ENCODE results near the gene AGPAT4.

Gene AGPAT4

GRCh38 chr6:161214722-161215121 lies 59.1 kb downstream of the AGPAT4 start:
- H3K4me3 ChIP-seq (ENCODE audit: low read length), result no peak overlapping the region

GRCh38 chr6:161212902-161213301 lies 61.0 kb downstream of the AGPAT4 start:
- H3K4me1 ChIP-seq (ENCODE audit: insufficient read depth, low read length), result no peaks in the 10 kb centered on the region
- no peak overlapping the region for H3K4me3 ChIP-seq (ENCODE audit: low read length)
- H3K9ac ChIP-seq (ENCODE audit: low read depth, low read length), result no peak overlapping the region
- no peak overlapping the region for H3K27ac ChIP-seq (ENCODE audit: low read length)
- peaks cover 46% of the 10 kb centered on the region for H3K9me3 ChIP-seq (ENCODE audit: insufficient read depth, low read depth, low read length)
- no peaks in the 10 kb centered on the region for H3K27me3 ChIP-seq (ENCODE audit: insufficient read depth, low read length)
- H3K36me3 ChIP-seq (ENCODE audit: insufficient read depth, low read depth, low read length), result peaks cover 46% of the 10 kb centered on the region

More at GRCh38 chr6:161214722-161215121, 59.1 kb downstream of the AGPAT4 start:
- no peaks in the 10 kb centered on the region for H3K4me1 ChIP-seq (ENCODE audit: insufficient read depth, low read length)
- H3K27me3 ChIP-seq (ENCODE audit: insufficient read depth, low read length), result no peaks in the 10 kb centered on the region
- H3K36me3 ChIP-seq (ENCODE audit: insufficient read depth, low read depth, low read length), result peaks cover 46% of the 10 kb centered on the region
- no peak overlapping the region for H3K9ac ChIP-seq (ENCODE audit: low read depth, low read length)
- peaks cover 46% of the 10 kb centered on the region for H3K9me3 ChIP-seq (ENCODE audit: insufficient read depth, low read depth, low read length)
- no peak overlapping the region for H3K27ac ChIP-seq (ENCODE audit: low read length)

GRCh38 chr6:161211380-161212035 lies 62.4 kb downstream of the AGPAT4 start:
- H3K9me3 ChIP-seq (ENCODE audit: insufficient read depth, low read depth, low read length), result peaks cover 46% of the 10 kb centered on the region
- peaks cover 32% of the 10 kb centered on the region; the same call in 1 of the 2 replicates for H3K36me3 ChIP-seq (ENCODE audit: insufficient read depth, low read depth, low read length)
- H3K27me3 ChIP-seq (ENCODE audit: insufficient read depth, low read length), result no peaks in the 10 kb centered on the region
- no peak overlapping the region for H3K9ac ChIP-seq (ENCODE audit: low read depth, low read length)
- no peaks in the 10 kb centered on the region for H3K4me1 ChIP-seq (ENCODE audit: insufficient read depth, low read length)
- no peak overlapping the region for H3K4me3 ChIP-seq (ENCODE audit: low read length)
- H3K27ac ChIP-seq (ENCODE audit: low read length), result no peak overlapping the region

- Histone ChIP-seq H3K9ac (ENCODE audit: low read depth, low read length) (no peak overlapping the region), H3K27me3 (ENCODE audit: insufficient read depth, low read length) (no peaks in the 10 kb centered on the region), H3K27ac (ENCODE audit: low read length) (no peak overlapping the region), H3K9me3 (ENCODE audit: insufficient read depth, low read depth, low read length) (peaks cover 42% of the 10 kb centered on the region), H3K4me3 (ENCODE audit: low read length) (no peak overlapping the region), H3K4me1 (ENCODE audit: insufficient read depth, low read length) (no peaks in the 10 kb centered on the region), H3K36me3 (ENCODE audit: insufficient read depth, low read depth, low read length) (peaks cover 25% of the 10 kb centered on the region; the same call in 1 of the 2 replicates)
Measured at GRCh38 chr6:161210857-161211256, 63.0 kb downstream of the AGPAT4 start.

- peaks cover 13% of the 10 kb centered on the region for H3K9me3 ChIP-seq (ENCODE audit: insufficient read depth, low read depth, low read length)
- no peak overlapping the region for H3K4me3 ChIP-seq (ENCODE audit: low read length)
- H3K4me1 ChIP-seq (ENCODE audit: insufficient read depth, low read length), result peaks cover 2% of the 10 kb centered on the region; the same call in 1 of the 2 replicates
- no peaks in the 10 kb centered on the region for H3K27me3 ChIP-seq (ENCODE audit: insufficient read depth, low read length)
- H3K9ac ChIP-seq (ENCODE audit: low read depth, low read length), result no peak overlapping the region
- no peak overlapping the region for H3K27ac ChIP-seq (ENCODE audit: low read length)
- peaks cover 7% of the 10 kb centered on the region; the same call in 1 of the 2 replicates for H3K36me3 ChIP-seq (ENCODE audit: insufficient read depth, low read depth, low read length)
Measured at GRCh38 chr6:161207200-161207599, 66.7 kb downstream of the AGPAT4 start.

GRCh38 chr6:161204866-161205557 lies 68.8 kb downstream of the AGPAT4 start:
- no peaks in the 10 kb centered on the region; the same call in 1 of the 2 replicates for H3K36me3 ChIP-seq (ENCODE audit: insufficient read depth, low read depth, low read length)
- no peaks in the 10 kb centered on the region for H3K27me3 ChIP-seq (ENCODE audit: insufficient read depth, low read length)
- H3K4me3 ChIP-seq (ENCODE audit: low read length), result no peak overlapping the region
- H3K4me1 ChIP-seq (ENCODE audit: insufficient read depth, low read length), result peaks cover 9% of the 10 kb centered on the region; the same call in 1 of the 2 replicates
- no peak overlapping the region for H3K27ac ChIP-seq (ENCODE audit: low read length)
- H3K9me3 ChIP-seq (ENCODE audit: insufficient read depth, low read depth, low read length), result no peaks in the 10 kb centered on the region
- no peak overlapping the region for H3K9ac ChIP-seq (ENCODE audit: low read depth, low read length)

- Histone ChIP-seq H3K4me1 (ENCODE audit: insufficient read depth, low read length) (peaks cover 9% of the 10 kb centered on the region; the same call in 1 of the 2 replicates), H3K9ac (ENCODE audit: low read depth, low read length) (no peak overlapping the region), H3K9me3 (ENCODE audit: insufficient read depth, low read depth, low read length) (no peaks in the 10 kb centered on the region), H3K36me3 (ENCODE audit: insufficient read depth, low read depth, low read length) (no peaks in the 10 kb centered on the region), H3K4me3 (ENCODE audit: low read length) (no peak overlapping the region), H3K27me3 (ENCODE audit: insufficient read depth, low read length) (no peaks in the 10 kb centered on the region), H3K27ac (ENCODE audit: low read length) (no peak overlapping the region)
Measured at GRCh38 chr6:161200610-161201370, 73.1 kb downstream of the AGPAT4 start.

DNA sequence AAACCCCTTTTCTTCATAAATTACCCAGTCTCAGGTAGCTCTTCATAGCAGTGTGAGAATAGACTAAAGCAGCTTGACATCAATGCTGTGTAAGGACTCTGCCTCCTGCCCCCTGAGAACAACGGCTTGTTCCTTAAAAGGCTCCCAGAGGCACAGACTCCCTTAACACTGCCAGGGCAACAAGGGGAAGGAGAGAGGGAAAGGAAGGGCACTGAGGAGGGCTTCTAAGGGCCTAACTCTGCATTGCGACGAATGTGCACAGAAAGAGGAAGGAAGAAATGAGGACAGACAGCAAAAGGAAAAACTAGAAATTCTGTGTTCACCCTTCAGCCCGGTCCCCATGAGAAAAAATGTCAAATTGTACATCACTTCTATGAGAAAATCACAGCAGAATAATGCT lies 74.0 kb downstream of the AGPAT4 start:
- H3K27me3 ChIP-seq (ENCODE audit: insufficient read depth, low read length), result no peaks in the 10 kb centered on the region
- H3K27ac ChIP-seq (ENCODE audit: low read length), result no peak overlapping the region
- no peak overlapping the region for H3K4me3 ChIP-seq (ENCODE audit: low read length)
- H3K4me1 ChIP-seq (ENCODE audit: insufficient read depth, low read length), result peaks cover 9% of the 10 kb centered on the region; the same call in 1 of the 2 replicates
- no peaks in the 10 kb centered on the region for H3K9me3 ChIP-seq (ENCODE audit: insufficient read depth, low read depth, low read length)
- H3K9ac ChIP-seq (ENCODE audit: low read depth, low read length), result no peak overlapping the region
- no peaks in the 10 kb centered on the region for H3K36me3 ChIP-seq (ENCODE audit: insufficient read depth, low read depth, low read length)

DNA sequence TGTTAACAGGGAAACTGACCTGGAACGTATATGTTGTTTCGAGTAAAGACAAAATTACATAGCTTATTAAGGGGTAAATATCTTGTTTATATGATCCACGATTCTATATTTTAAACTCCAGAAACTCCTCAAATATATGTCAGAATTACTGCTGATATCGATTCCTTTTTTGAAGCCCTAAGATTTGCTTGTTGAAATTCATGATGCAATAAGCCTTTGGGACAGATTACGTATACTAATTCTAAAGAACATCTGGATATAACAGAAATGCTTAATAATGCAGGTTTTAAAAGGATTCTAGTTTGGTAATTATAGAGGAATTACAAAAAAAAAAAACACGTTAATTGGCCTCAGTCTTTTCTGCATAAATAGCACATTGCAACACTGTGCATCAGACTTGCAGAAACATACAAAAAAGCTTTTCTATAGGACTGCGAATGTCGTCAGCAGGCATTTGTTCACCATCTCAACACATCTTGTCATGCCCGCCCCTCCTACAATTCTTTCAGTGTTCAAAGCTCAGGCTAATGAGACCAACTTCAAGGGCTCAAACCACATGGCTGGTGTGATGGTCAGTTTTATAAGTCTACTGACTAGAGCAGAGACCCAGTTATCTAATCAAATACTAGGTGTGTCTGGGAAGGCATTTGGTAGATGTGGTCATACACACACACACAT lies 74.9 kb downstream of the AGPAT4 start:
- Histone ChIP-seq H3K4me1 (ENCODE audit: insufficient read depth, low read length) (peaks cover 9% of the 10 kb centered on the region; the same call in 1 of the 2 replicates), H3K27me3 (ENCODE audit: insufficient read depth, low read length) (no peaks in the 10 kb centered on the region), H3K9ac (ENCODE audit: low read depth, low read length) (no peak overlapping the region), H3K4me3 (ENCODE audit: low read length) (no peak overlapping the region), H3K27ac (ENCODE audit: low read length) (no peak overlapping the region), H3K9me3 (ENCODE audit: insufficient read depth, low read depth, low read length) (peaks cover 5% of the 10 kb centered on the region), H3K36me3 (ENCODE audit: insufficient read depth, low read depth, low read length) (peaks cover 7% of the 10 kb centered on the region; the same call in 1 of the 2 replicates)

DNA sequence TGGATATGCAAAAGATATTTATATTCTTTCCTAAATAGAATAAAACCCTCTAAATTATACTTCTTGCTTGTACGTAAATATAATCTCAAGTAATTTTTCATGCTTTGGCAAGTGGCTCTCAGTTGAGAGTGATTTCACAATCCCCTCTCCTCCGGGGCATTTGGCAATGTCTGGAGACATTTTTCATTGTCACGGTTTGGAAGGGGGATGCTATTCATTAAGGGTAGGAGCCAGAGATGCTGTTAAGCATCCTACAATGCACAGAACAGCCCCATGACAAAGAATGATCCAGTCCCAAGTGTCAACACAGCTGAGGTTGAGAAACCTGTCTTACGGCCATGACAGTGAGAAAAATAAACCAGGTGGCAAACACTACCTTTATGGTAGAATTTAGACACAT lies 75.7 kb downstream of the AGPAT4 start:
- no peak overlapping the region for H3K4me3 ChIP-seq (ENCODE audit: low read length)
- no peaks in the 10 kb centered on the region for H3K27me3 ChIP-seq (ENCODE audit: insufficient read depth, low read length)
- no peak overlapping the region for H3K27ac ChIP-seq (ENCODE audit: low read length)
- H3K4me1 ChIP-seq (ENCODE audit: insufficient read depth, low read length), result peaks cover 7% of the 10 kb centered on the region; the same call in 1 of the 2 replicates
- peaks cover 9% of the 10 kb centered on the region for H3K9me3 ChIP-seq (ENCODE audit: insufficient read depth, low read depth, low read length)
- H3K9ac ChIP-seq (ENCODE audit: low read depth, low read length), result no peak overlapping the region
- peaks cover 7% of the 10 kb centered on the region; the same call in 1 of the 2 replicates for H3K36me3 ChIP-seq (ENCODE audit: insufficient read depth, low read depth, low read length)

DNA sequence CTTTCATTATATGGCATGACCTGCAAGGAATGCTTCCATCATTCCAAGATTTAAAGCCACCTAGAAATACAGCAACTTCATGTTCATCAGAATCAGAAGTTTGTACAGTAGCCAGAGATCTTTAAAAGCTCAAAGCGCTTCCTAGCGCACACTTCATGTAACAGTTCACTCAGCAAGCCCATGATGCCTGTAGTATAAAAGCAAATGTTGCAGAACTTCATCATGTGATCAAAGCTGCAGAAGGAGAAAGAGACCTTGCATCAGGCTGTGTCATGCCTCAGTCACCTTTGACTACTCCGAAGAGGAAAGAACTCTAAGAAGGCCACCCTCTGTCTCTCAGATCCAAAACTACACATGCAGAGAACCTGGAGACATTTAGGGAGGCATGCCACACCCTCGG lies 78.5 kb downstream of the AGPAT4 start:
- no peak overlapping the region for H3K9ac ChIP-seq (ENCODE audit: low read depth, low read length)
- peaks cover 7% of the 10 kb centered on the region; the same call in 1 of the 2 replicates for H3K36me3 ChIP-seq (ENCODE audit: insufficient read depth, low read depth, low read length)
- H3K4me1 ChIP-seq (ENCODE audit: insufficient read depth, low read length), result no peaks in the 10 kb centered on the region
- H3K27ac ChIP-seq (ENCODE audit: low read length), result no peak overlapping the region
- H3K4me3 ChIP-seq (ENCODE audit: low read length), result no peak overlapping the region
- no peaks in the 10 kb centered on the region for H3K27me3 ChIP-seq (ENCODE audit: insufficient read depth, low read length)
- peaks cover 15% of the 10 kb centered on the region for H3K9me3 ChIP-seq (ENCODE audit: insufficient read depth, low read depth, low read length)

All from iPS-20b (cell line).